ENCODE data around the gene TBC1D9B.

Gene TBC1D9B

GRCh38 chr5:179892255-179892654 lies 15.4 kb downstream of the TBC1D9B start:
- DNase-seq (ENCODE audit: extremely low spot score), result no peak
- POLR2A ChIA-PET, result no interaction called here
- TF ChIP-seq NFRKB (IDR thresholded peaks at IDR 0.05) (no peak), HDGF (IDR thresholded peaks at IDR 0.05; ENCODE audit: borderline replicate concordance) (no peak), SP1 (IDR thresholded peaks at IDR 0.05) (no peak), FOXM1 (IDR thresholded peaks at IDR 0.05; ENCODE audit: borderline replicate concordance) (no peak), ARNT (IDR thresholded peaks at IDR 0.05) (no peak)
- CTCF ChIA-PET, result interaction anchor here (1.0 kb wide), 1 partner anchor 90 kb away, joined by 3 read pairs; no protein-coding TSS in a partner anchor

DNA sequence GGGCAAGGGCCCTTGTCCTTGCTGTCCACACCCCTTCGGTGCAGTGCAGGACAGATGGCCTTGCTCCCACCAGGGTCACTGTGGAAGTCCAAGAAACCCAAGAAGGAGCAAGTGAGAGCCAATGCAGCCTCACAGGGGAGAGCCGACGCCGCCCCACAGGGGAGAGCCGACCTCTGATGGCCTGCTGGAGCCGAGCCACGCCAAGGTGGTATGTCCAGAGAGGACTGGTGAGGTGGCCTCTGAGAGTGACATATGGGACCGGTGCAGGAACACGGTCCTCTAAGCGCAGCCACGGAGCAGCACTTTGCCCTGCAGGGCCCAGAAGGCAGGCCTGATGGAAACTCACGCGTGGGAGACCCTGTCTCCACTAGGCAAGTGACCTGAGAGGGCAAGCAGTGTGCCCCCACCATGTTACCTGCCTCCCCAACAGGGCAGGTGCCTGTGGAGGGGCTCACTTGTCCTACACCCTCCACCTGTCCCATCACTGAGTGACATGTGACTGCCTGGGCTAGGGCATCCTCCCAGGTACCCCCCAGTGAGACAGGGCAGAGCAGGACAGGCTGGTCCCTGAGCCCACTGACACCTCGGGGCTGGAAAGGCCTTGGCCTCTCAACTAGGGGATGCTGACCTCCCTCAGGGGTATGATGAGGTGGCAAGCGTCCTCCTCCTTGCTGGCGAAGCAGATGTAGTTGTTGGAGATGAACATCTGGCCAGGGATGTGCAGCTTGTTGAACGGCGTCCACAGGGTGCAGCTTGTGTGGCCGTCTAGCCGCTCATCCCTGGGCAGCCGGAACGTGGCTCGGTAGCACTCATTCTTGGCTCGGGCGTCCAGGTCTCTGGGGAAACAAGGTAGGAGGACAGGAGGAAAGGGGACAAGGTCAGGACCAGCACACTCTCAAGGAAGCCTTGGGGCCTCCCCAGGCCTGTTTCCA lies 16.7 kb downstream of the TBC1D9B start:
- DNase-seq (ENCODE audit: extremely low spot score), result no peak
- no peak for TF ChIP-seq ZNF384 (IDR thresholded peaks at IDR 0.05)
- no peak for TF ChIP-seq NFRKB (IDR thresholded peaks at IDR 0.05)
- TF ChIP-seq CTBP1 (IDR thresholded peaks at IDR 0.05; ENCODE audit: borderline replicate concordance), result no peak
- no peak for TF ChIP-seq SUZ12 (IDR thresholded peaks at IDR 0.05)
- ChIA-PET POLR2A (no interaction called here), CTCF (no interaction called here)

DNA sequence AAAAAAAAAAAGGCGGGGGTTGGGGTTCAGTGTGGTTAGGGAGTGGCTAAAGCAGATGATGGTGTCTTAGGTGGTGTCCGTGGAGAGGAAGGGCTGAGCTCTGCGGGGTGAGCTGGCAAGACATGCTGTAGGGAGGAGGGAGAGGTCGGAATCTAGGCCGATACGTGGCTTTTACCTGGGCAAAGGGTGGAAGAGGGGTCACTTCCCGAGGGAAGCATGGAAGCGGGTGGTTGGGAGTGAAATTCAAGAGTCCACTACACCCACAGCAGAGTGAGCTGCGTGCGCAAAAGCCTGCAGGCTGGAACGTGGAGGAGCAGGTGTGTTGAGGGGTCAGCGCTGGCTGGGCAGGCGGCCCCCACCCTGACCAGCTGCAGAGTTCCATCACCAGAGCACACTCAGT lies 17.8 kb downstream of the TBC1D9B start:
- ChIA-PET POLR2A (no interaction called here), CTCF (no interaction called here)
- TF ChIP-seq SP1 (IDR thresholded peaks at IDR 0.05), result no peak
- no peak for TF ChIP-seq CTBP1 (IDR thresholded peaks at IDR 0.05; ENCODE audit: borderline replicate concordance)
- no peak for TF ChIP-seq L3MBTL2 (conservative IDR thresholded peaks at IDR 0.05)
- TF ChIP-seq FOXA1 (IDR thresholded peaks at IDR 0.05), result no peak
- TF ChIP-seq LEF1 (IDR thresholded peaks at IDR 0.05; ENCODE audit: borderline replicate concordance), result no peak
- no peak for TF ChIP-seq ZNF384 (IDR thresholded peaks at IDR 0.05)
- no peak for TF ChIP-seq FOXK2 (IDR thresholded peaks at IDR 0.05)
- no peak for TF ChIP-seq SUZ12 (IDR thresholded peaks at IDR 0.05)
- TF ChIP-seq ARNT (IDR thresholded peaks at IDR 0.05), result no peak
- TF ChIP-seq ELF4 (IDR thresholded peaks at IDR 0.05), result no peak
- TF ChIP-seq BHLHE40 (IDR thresholded peaks at IDR 0.05; ENCODE audit: borderline replicate concordance), result no peak
- no peak for TF ChIP-seq FOXM1 (IDR thresholded peaks at IDR 0.05; ENCODE audit: borderline replicate concordance)
- TF ChIP-seq, protein P1, sequence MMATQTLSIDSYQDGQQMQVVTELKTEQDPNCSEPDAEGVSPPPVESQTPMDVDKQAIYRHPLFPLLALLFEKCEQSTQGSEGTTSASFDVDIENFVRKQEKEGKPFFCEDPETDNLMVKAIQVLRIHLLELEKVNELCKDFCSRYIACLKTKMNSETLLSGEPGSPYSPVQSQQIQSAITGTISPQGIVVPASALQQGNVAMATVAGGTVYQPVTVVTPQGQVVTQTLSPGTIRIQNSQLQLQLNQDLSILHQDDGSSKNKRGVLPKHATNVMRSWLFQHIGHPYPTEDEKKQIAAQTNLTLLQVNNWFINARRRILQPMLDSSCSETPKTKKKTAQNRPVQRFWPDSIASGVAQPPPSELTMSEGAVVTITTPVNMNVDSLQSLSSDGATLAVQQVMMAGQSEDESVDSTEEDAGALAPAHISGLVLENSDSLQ (IDR thresholded peaks at IDR 0.05), result no peak
- no peak for TF ChIP-seq HDGF (IDR thresholded peaks at IDR 0.05; ENCODE audit: borderline replicate concordance)
- no peak for TF ChIP-seq TARDBP (IDR thresholded peaks at IDR 0.05)
- TF ChIP-seq NFRKB (IDR thresholded peaks at IDR 0.05), result no peak
- DNase-seq (ENCODE audit: extremely low spot score), result no peak

DNA sequence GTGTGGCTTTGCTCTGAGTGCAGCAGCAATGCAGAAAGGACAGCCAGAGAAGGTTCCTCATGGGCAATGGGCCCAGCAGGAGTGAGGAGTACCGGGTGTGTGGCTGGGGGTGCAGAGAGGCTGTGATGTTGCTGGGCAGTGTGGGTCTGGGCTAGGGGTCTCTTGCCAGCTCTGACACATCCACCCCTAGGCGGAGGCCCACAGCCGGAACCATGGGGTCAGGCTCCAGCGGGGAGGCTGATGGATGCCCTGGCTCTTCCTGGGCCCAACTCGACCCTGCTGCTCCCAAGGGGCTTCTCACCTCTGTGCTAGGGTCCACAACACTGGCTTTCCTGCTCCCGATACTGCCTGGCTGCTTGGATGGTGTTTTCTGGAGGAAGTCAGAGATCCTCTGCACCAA lies 19.9 kb downstream of the TBC1D9B start:
- DNase-seq (ENCODE audit: extremely low spot score), result no peak
- ChIA-PET POLR2A (no interaction called here), CTCF (no interaction called here)
- no peak for TF ChIP-seq BHLHE40 (IDR thresholded peaks at IDR 0.05; ENCODE audit: borderline replicate concordance)
- TF ChIP-seq, protein P1 (IDR thresholded peaks at IDR 0.05), result no peak
- TF ChIP-seq FOXM1 (IDR thresholded peaks at IDR 0.05; ENCODE audit: borderline replicate concordance), result no peak
- TF ChIP-seq L3MBTL2 (conservative IDR thresholded peaks at IDR 0.05), result no peak
- TF ChIP-seq FOXA1 (IDR thresholded peaks at IDR 0.05), result no peak
- TF ChIP-seq CTBP1 (IDR thresholded peaks at IDR 0.05; ENCODE audit: borderline replicate concordance), result no peak
- no peak for TF ChIP-seq FOXK2 (IDR thresholded peaks at IDR 0.05)
- no peak for TF ChIP-seq ELF4 (IDR thresholded peaks at IDR 0.05)
- no peak for TF ChIP-seq TARDBP (IDR thresholded peaks at IDR 0.05)
- no peak for TF ChIP-seq ZNF384 (IDR thresholded peaks at IDR 0.05)
- no peak for TF ChIP-seq ARNT (IDR thresholded peaks at IDR 0.05)
- TF ChIP-seq SUZ12 (IDR thresholded peaks at IDR 0.05), result no peak
- no peak for TF ChIP-seq LEF1 (IDR thresholded peaks at IDR 0.05; ENCODE audit: borderline replicate concordance)
- no peak for TF ChIP-seq SP1 (IDR thresholded peaks at IDR 0.05)
- no peak for TF ChIP-seq NFRKB (IDR thresholded peaks at IDR 0.05)
- no peak for TF ChIP-seq HDGF (IDR thresholded peaks at IDR 0.05; ENCODE audit: borderline replicate concordance)

DNA sequence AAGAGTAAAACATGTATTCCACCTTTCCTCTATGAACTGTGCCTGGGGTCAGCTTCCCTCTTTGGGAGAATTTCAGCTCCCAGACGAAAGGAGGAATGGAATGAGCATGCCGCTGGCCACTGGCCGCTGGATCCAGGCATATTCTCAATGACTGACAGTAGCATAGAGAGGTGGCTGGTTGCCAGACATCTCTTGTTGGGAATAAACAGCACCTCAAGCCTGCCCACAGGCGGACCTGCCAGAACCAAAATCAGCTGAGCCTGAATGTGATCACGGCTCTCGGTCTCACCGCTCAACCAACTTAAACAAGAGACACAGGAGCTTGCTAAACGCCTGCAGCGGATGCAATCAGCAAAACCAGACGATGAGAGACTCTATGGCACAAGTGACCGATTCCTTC lies 20.6 kb downstream of the TBC1D9B start:
- TF ChIP-seq SP1 (IDR thresholded peaks at IDR 0.05) (no peak), FOXK2 (IDR thresholded peaks at IDR 0.05) (no peak), LEF1 (IDR thresholded peaks at IDR 0.05; ENCODE audit: borderline replicate concordance) (no peak), NFRKB (IDR thresholded peaks at IDR 0.05) (no peak)
- POLR2A ChIA-PET, result no interaction called here
- no peak for DNase-seq (ENCODE audit: extremely low spot score)
- CTCF ChIA-PET, result no interaction called here

DNA sequence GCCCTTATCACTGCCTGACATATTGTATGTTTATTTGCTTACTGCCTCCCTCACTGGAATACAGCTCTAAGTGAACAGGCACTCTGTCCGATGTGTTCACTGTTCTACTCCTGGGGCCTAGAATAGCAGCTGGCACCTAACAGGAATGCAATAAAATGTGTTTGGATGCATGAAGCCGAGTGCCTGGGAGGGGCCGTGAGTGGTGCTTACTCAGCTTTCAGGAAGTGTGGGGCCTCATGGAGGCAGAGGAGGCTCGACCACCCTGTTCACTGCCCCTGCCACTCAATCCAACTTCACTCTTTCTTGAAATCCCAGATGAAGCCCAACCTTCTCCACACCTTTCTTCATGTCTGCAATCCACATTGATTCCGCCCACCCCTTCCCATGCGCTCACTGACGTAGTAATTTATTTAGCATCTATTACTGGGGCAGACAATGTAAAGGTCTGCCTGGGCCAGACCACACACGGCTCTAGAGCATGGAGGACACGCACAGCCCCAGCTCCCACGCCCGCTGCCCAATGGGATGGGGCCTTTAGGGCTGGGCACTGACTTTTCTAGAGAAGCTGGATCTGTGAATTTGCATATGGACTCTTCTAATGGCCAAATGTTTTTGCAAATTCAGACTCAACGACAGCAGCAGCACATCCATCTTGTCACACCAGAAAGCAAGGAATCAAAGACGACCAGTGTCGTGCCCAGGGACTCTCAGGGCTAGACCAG lies 21.3 kb downstream of the TBC1D9B start:
- TF ChIP-seq CTBP1 (IDR thresholded peaks at IDR 0.05; ENCODE audit: borderline replicate concordance), result no peak
- no peak for TF ChIP-seq NFRKB (IDR thresholded peaks at IDR 0.05)
- no peak for TF ChIP-seq TARDBP (IDR thresholded peaks at IDR 0.05)
- TF ChIP-seq HDGF (IDR thresholded peaks at IDR 0.05; ENCODE audit: borderline replicate concordance), result no peak
- TF ChIP-seq ELF4 (IDR thresholded peaks at IDR 0.05), result no peak
- TF ChIP-seq SP1 (IDR thresholded peaks at IDR 0.05), result no peak
- TF ChIP-seq BHLHE40 (IDR thresholded peaks at IDR 0.05; ENCODE audit: borderline replicate concordance), result no peak
- TF ChIP-seq, protein P1 (IDR thresholded peaks at IDR 0.05), result no peak
- no peak for TF ChIP-seq FOXK2 (IDR thresholded peaks at IDR 0.05)
- no peak for TF ChIP-seq FOXM1 (IDR thresholded peaks at IDR 0.05; ENCODE audit: borderline replicate concordance)
- TF ChIP-seq FOXA1 (IDR thresholded peaks at IDR 0.05), result no peak
- no peak for TF ChIP-seq LEF1 (IDR thresholded peaks at IDR 0.05; ENCODE audit: borderline replicate concordance)
- TF ChIP-seq L3MBTL2 (conservative IDR thresholded peaks at IDR 0.05), result no peak
- ChIA-PET POLR2A (no interaction called here), CTCF (no interaction called here)
- DNase-seq (ENCODE audit: extremely low spot score), result no peak

Data from HEK293T (cell line).